Astrocyte (in vitro differentiated cells and primary cell): ENCODE results near the gene ACACB.

Experiments used
- EZH2 ChIP-seq: IDR thresholded peaks from 2 replicates; pipeline ENCODE4 v1.6.1; 2012; ENCODE audit warnings: mild to moderate bottlenecking, low read length, inconsistent platforms; ENCODE audit not compliant: insufficient read depth
- TF ChIP-seq, protein P1 (sequence below): IDR thresholded peaks from 2 replicates; pipeline ENCODE4 v1.5.1; 2011; ENCODE audit warnings: low read depth, mild to moderate bottlenecking, inconsistent platforms, low read length, moderate library complexity; ENCODE audit not compliant: insufficient read depth

DNA sequence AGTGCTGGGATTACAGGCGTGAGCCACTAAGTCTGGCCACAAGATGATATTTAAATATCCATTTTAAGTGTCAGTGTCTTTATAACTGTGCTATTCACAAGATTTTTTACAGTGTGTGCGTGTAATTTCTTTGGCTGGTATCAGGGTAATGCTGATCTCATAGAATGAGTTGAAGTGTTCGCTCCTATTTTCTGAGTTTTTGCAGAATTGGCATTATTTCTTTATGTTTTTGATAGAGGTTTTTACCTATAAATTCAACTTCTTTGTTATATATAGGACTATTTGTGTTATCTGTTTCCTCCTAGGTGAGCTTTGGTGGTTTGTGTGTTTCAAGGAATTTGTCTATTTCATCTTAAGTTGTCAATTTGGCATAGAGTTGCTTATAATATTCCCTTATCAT lies 147.1 kb downstream of the ACACB start:
- TF ChIP-seq, protein P1, sequence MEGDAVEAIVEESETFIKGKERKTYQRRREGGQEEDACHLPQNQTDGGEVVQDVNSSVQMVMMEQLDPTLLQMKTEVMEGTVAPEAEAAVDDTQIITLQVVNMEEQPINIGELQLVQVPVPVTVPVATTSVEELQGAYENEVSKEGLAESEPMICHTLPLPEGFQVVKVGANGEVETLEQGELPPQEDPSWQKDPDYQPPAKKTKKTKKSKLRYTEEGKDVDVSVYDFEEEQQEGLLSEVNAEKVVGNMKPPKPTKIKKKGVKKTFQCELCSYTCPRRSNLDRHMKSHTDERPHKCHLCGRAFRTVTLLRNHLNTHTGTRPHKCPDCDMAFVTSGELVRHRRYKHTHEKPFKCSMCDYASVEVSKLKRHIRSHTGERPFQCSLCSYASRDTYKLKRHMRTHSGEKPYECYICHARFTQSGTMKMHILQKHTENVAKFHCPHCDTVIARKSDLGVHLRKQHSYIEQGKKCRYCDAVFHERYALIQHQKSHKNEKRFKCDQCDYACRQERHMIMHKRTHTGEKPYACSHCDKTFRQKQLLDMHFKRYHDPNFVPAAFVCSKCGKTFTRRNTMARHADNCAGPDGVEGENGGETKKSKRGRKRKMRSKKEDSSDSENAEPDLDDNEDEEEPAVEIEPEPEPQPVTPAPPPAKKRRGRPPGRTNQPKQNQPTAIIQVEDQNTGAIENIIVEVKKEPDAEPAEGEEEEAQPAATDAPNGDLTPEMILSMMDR, result no peak
- no peak for TF ChIP-seq EZH2
